Measurements from ENCODE around the gene RUNDC3A.
A peak's percentile ranks its signal among the peaks of the same experiment; 100 is the strongest.
"Not testable (repeated sequence)": the region's sequence is repeated elsewhere in the genome, so short reads cannot be mapped to it uniquely, and the experiment has no call there.

The RUNDC3A gene

DNA sequence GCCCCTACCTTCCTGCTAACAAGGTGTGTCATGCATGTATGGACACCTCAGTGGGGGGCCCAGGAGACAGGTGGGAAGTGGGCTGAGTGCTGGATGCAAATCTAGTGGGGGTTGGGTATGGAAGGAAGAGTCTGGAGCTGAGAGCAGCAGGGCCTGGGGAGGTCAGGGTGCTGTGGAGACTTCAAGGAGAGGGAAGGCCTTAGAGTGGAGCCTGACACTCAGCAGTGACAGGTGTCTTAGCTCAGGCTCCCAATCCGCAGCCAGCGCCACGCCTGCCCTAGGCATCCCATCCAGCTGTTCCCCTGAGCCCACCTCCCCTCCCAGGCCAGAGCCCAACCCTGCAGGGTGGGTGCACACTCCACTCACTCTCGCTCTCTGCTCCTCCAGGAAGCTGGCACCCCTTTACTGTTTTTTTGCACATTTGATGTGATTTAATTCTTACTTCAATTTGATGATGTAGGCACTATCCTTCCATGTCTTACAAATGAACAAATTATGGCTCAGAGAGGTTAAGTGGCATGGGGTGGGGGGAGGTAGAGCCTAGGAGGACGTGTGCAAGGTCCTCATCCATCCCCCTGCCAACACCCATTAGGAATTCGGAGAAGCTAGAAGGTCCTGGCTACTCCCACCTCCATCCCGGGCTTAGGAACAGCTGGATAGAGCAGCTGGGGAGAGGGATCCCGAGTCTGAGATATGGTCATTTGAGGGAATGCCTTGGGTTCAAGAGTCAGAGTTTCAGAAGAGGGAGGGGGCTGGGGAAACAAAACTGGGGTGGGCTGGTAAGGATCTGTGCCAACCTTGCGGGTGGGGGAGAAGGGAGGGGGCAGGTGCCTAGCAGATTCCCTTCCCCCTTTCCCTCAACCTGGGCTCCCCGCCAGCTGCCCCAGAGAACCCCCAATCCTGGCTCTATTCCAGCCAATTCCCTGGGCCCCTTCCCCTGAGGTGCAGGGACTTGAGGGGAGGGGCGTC, 53.2 kb downstream of the RUNDC3A start:
- DNase-seq: peak; percentile 20

GRCh38 chr17:44362459-44362948, 54.1 kb downstream of the RUNDC3A start:
- no peak for DNase-seq

GRCh38 chr17:44362949-44363612, 54.7 kb downstream of the RUNDC3A start:
- DNase-seq: no peak

DNA sequence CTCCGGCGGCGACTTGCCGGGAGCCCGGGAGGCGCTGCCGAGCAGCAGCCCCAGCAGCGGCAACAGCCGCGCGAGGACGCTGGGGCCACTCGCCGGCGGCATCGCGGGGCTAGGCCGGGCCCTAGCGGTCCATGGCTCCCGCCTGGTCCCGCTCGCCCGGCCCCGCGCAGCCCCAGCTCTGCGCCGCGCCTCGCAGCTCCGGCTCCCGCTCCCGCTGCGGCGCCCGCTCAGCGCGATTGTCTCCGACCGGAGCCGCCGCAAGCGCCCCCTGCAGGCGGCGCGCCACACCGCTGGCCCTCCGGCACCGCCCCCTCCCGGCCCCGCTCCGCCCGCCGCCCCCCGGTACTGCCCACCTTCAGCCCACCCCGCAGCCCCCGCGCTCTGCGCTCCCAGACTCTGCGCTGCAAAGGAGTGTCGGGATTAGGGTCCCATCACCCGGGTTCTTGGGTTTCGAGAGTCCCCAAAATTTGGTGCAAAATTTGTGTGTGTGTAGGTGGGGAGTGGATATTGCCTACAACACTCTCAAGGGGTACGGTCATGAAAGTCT, 55.3 kb downstream of the RUNDC3A start, which contains the start of gene FAM171A2:
Gene FAM171A2 (minus strand): TSS at position 241 of the 547 bp plus-strand sequence. CDS start 139 bp downstream, at position 102.
- DNase-seq: no peak

- not testable (repeated sequence) for DNase-seq
Observed at GRCh38 chr17:44365051-44365450, 56.6 kb downstream of the RUNDC3A start.

GRCh38 chr17:44367231-44367979, 59.0 kb downstream of the RUNDC3A start:
- DNase-seq: no peak
